ENCODE results near the gene MEIOSIN.

MEIOSIN gene

GRCh38 chr19:45809643-45810159 is 76.5 kb downstream of the MEIOSIN start:
- DNase-seq, result no peak

GRCh38 chr19:45812297-45812696 is 79.1 kb downstream of the MEIOSIN start:
- no peak for DNase-seq
